ENCODE measurements around the gene A4GALT. TPM values are rescaled to one million over a fixed set of nuclear protein-coding genes. Genes with fewer than 3 reads are reported as not detected.

Gene A4GALT
- total and polyA plus RNA-seq, 2 experiments from 2014 or later, result 14.8 to 18.6 TPM

DNA sequence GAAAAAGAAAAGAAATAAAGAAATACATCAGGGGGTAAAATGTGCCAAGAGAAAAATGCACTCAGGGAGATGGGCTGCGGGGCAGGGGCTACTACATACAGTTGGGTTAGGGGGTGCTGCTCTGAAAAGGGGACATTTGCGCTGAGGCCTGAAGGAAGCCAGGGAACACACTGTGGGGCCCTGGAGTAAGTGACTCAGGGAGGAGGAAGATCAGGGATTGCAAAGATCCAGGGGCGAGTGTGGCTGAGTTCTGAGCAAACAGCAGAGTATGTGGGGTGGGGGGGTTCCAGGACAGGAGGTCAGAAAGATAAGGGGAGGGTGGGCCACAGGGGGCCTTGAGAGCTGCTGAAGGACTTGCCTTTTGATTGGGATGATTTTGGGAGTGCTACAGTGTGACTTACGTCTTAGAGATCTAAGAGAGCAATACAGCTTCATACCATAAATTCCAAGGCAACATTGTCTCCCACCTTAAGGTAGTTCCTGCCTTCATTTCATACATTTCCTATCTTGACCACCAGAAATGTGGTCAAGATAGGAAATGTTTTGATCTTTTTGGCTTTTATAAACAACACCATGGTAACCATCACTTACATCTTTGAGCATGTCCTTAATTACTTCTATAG lies 5.8 kb downstream of the A4GALT start:
- Histone ChIP-seq H3K79me2 (ENCODE audit: insufficient read depth) (peaks cover 37% of the 10 kb centered on the region), H3K9me2 (ENCODE audit: insufficient read depth) (no peaks in the 10 kb centered on the region), H4K20me1 (ENCODE audit: insufficient read depth) (no peaks in the 10 kb centered on the region), H3K4me2 (ENCODE audit: unreplicated experiment) (no peak overlapping the region), H3K4me3 (no peak overlapping the region), H3K27me3 (replicated peaks; ENCODE audit: insufficient read depth) (no peaks in the 10 kb centered on the region), H3F3A (ENCODE audit: insufficient read depth) (peaks cover 13% of the 10 kb centered on the region; the same call in 1 of the 2 replicates), H3K36me3 (ENCODE audit: low read depth) (no peaks in the 10 kb centered on the region), H3K27ac (no peak overlapping the region), H3K9ac (no peak overlapping the region), H3K4me1 (ENCODE audit: insufficient read depth) (peaks cover 11% of the 10 kb centered on the region; the same call in 1 of the 2 replicates), H2AFZ (no peak overlapping the region), H3K9me3 (ENCODE audit: low read depth) (no peaks in the 10 kb centered on the region)
- DNase-seq, result peak; percentile 20
- in situ Hi-C loops (cut with MboI), result no loop called here
- WGBS, 2 experiments (ENCODE audit: low coverage in 1 of 2, low lambda C conversion rate in 2 of 2, missing lambda C conversion rate in 2 of 2), result 82% methylated on average over 4 of the region's 4 CpGs
- TF ChIP-seq EZH2phosphoT487 (IDR thresholded peaks at IDR 0.05; ENCODE audit: insufficient read depth, low read depth) (no peak), EZH2 (IDR thresholded peaks at IDR 0.05; ENCODE audit: insufficient read depth, poor library complexity, severe bottlenecking) (no peak)

DNA sequence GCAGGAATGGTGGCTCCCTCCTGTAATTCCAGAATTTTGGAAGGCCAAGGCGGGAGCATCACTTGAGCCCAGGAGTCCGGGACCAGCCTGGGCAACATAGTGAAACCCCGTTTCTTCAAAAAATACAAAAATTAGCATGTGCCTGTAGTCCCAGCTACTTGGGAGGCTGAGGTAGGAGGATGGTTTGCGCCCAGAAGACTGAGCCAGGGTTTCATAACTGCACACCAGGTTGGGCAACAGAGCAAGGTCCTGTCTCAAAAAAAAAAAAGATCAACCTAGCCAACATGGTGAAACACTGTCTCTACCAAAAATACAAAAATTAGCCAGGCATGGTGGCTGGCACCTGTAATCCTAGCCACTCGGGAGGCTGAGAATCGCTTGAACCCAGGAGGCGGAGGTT lies 6.4 kb downstream of the A4GALT start:
- Histone ChIP-seq H3F3A (ENCODE audit: insufficient read depth) (peaks cover 10% of the 10 kb centered on the region; the same call in 1 of the 2 replicates), H3K4me2 (ENCODE audit: unreplicated experiment) (no peak overlapping the region), H4K20me1 (ENCODE audit: insufficient read depth) (no peaks in the 10 kb centered on the region), H3K4me3 (no peak overlapping the region), H3K27ac (no peak overlapping the region), H3K4me1 (ENCODE audit: insufficient read depth) (peaks cover 11% of the 10 kb centered on the region; the same call in 1 of the 2 replicates), H3K9me3 (ENCODE audit: low read depth) (no peaks in the 10 kb centered on the region), H3K9me2 (ENCODE audit: insufficient read depth) (no peaks in the 10 kb centered on the region), H2AFZ (no peak overlapping the region), H3K9ac (no peak overlapping the region), H3K36me3 (ENCODE audit: low read depth) (no peaks in the 10 kb centered on the region), H3K79me2 (ENCODE audit: insufficient read depth) (peaks cover 43% of the 10 kb centered on the region), H3K27me3 (replicated peaks; ENCODE audit: insufficient read depth) (no peaks in the 10 kb centered on the region)
- 94 to 95% methylated on average over 7 of the region's 7 CpGs for WGBS, 2 experiments (ENCODE audit: low coverage in 1 of 2, low lambda C conversion rate in 2 of 2, missing lambda C conversion rate in 2 of 2)
- TF ChIP-seq EZH2phosphoT487 (IDR thresholded peaks at IDR 0.05; ENCODE audit: insufficient read depth, low read depth) (no peak), EZH2 (IDR thresholded peaks at IDR 0.05; ENCODE audit: insufficient read depth, poor library complexity, severe bottlenecking) (no peak)
- in situ Hi-C loops (cut with MboI), result no loop called here
- DNase-seq, result no peak

DNA sequence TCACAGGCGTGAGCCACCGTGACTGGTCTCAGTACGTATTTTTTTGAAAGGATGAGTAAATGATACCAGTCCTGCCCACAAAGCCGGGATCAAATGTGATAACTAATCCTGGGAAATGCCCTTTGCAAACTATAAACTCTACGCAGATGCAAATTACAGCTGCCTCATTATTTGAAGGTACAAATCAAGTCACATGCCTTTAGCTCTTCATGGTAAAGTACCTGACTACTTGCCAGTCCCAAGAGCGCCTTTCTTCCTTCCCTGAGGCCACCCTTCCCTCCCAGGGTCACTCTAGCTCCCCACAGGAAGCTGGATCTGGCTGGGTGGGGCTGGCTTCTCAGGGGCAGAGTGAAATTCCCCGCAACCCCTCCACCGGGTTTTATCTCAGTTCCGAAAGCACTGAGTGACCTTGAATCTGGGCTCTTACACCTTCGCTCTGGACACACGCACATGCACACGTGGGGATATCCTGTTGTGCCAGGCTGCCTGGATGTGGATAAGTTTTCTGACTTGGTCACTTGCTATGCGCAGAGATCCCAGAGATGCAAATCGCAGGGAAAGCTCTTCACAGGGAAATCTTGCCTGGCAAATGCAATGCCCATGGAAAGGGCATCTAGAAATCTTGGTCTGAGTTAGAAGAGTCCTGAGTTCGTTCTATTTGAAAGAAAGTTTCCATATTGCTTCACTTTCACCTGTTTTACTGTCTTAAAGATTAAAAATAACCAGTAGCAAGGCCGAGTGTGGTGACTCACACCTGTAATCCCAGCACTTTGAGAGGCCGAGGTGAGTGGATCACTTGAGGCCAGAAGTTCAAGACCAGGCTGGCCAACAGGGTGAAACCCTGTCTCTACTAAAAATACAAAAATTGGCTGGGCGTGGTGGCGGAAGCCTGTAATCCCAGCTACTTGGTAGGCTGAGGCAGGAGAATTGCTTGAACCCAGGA lies 8.5 kb downstream of the A4GALT start:
- H3K27ac ChIP-seq, result no peak overlapping the region
- no peak overlapping the region for H3K4me2 ChIP-seq (ENCODE audit: unreplicated experiment)
- no peaks in the 10 kb centered on the region for H3K9me3 ChIP-seq (ENCODE audit: low read depth)
- H3K4me3 ChIP-seq, result no peak overlapping the region
- H3K4me1 ChIP-seq (ENCODE audit: insufficient read depth), result peaks cover 3% of the 10 kb centered on the region; the same call in 1 of the 2 replicates
- H3K9me2 ChIP-seq (ENCODE audit: insufficient read depth), result no peaks in the 10 kb centered on the region
- TF ChIP-seq EZH2 (IDR thresholded peaks at IDR 0.05; ENCODE audit: insufficient read depth, poor library complexity, severe bottlenecking) (no peak), EZH2phosphoT487 (IDR thresholded peaks at IDR 0.05; ENCODE audit: insufficient read depth, low read depth) (no peak)
- H4K20me1 ChIP-seq (ENCODE audit: insufficient read depth), result no peaks in the 10 kb centered on the region
- DNase-seq, result no peak
- H3K9ac ChIP-seq, result no peak overlapping the region
- no peak overlapping the region for H2AFZ ChIP-seq
- H3K27me3 ChIP-seq (replicated peaks; ENCODE audit: insufficient read depth), result no peaks in the 10 kb centered on the region
- H3K79me2 ChIP-seq (ENCODE audit: insufficient read depth), result peaks cover 58% of the 10 kb centered on the region
- in situ Hi-C loops (cut with MboI), result no loop called here
- no peaks in the 10 kb centered on the region for H3F3A ChIP-seq (ENCODE audit: insufficient read depth)
- no peaks in the 10 kb centered on the region for H3K36me3 ChIP-seq (ENCODE audit: low read depth)
- 88 to 91% methylated on average over 19 of the region's 19 CpGs for WGBS, 2 experiments (ENCODE audit: low coverage in 1 of 2, low lambda C conversion rate in 2 of 2, missing lambda C conversion rate in 2 of 2)

DNA sequence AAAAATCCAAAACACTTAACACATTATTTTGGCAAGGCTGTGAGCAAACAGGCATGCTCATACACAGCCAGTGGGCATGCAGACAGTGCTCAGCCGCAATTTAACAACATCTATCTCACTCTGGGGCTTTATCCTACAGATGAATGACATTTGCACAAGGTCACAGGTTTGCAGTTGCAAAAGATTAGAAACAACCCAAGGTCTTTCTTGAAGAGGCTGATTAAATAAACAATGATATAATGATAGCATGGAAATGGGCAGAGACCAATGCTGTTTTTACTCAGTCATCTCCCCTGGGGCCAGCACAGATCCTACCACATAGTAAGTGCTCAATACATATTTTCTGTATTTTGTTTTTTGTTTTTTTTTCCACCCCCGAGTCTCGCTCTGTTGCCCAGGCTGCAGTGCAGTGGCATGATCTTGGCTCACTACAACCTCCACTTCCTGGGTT lies 9.4 kb downstream of the A4GALT start:
- Histone ChIP-seq H2AFZ (no peak overlapping the region), H3K9me2 (ENCODE audit: insufficient read depth) (no peaks in the 10 kb centered on the region), H3K9ac (no peak overlapping the region), H3K36me3 (ENCODE audit: low read depth) (no peaks in the 10 kb centered on the region), H3K4me3 (no peak overlapping the region), H4K20me1 (ENCODE audit: insufficient read depth) (no peaks in the 10 kb centered on the region), H3F3A (ENCODE audit: insufficient read depth) (no peaks in the 10 kb centered on the region), H3K27ac (no peak overlapping the region), H3K4me2 (ENCODE audit: unreplicated experiment) (no peak overlapping the region), H3K79me2 (ENCODE audit: insufficient read depth) (peaks cover 61% of the 10 kb centered on the region), H3K4me1 (ENCODE audit: insufficient read depth) (no peaks in the 10 kb centered on the region), H3K27me3 (replicated peaks; ENCODE audit: insufficient read depth) (no peaks in the 10 kb centered on the region), H3K9me3 (ENCODE audit: low read depth) (no peaks in the 10 kb centered on the region)
- 79 to 80% methylated on average over 3 of the region's 3 CpGs for WGBS, 2 experiments (ENCODE audit: low coverage in 1 of 2, low lambda C conversion rate in 2 of 2, missing lambda C conversion rate in 2 of 2)
- no peak for DNase-seq
- no peak for TF ChIP-seq EZH2 (IDR thresholded peaks at IDR 0.05; ENCODE audit: insufficient read depth, poor library complexity, severe bottlenecking)
- no peak for TF ChIP-seq EZH2phosphoT487 (IDR thresholded peaks at IDR 0.05; ENCODE audit: insufficient read depth, low read depth)
- in situ Hi-C loops (cut with MboI), result no loop called here
